Measurements from ENCODE around the gene OSBPL1A. TPM values are rescaled to one million over a fixed set of nuclear protein-coding genes. Genes with fewer than 3 reads are reported as not detected.

OSBPL1A gene
- total and polyA plus RNA-seq, 4 donors = 64.8 to 132 (median 77.3) TPM

DNA sequence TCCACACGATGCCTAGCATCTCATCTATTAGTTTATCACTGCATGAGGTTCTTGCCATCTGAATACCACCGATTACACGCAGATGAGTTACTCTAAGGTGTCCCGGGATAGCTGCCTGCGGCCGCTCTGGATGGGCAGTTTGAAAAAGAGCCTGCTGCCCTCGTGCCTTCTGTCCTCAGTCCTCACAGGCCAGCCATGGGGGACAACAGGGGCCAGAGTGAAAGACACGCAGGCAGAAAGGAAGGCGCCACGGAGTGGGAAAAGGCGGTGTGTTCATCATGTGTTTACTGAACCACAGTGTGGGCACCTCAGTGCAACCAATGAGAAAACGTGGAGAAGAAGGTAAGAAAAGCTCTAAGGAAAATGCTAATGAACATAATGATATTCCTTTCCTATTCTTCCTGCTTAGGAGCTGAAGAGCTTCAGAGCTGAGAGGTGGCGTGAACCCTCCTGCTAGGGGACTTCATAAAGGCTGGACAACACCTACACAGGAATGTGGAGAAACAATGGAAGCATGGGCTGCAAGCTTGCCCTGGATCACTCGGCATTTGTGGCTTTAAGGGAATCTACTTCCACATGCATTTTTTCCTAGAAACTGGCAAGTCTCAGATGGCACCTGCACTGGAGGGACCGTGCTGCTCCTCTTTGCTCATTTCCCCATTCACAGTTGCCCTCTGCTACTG is 207.8 kb downstream of the OSBPL1A start:
- Histone ChIP-seq H3K4me3 (ENCODE audit: low read depth, low read length) (no peak overlapping the region), H3K4me1 (ENCODE audit: control insufficient read depth, insufficient read depth, low read length) (peaks cover 8% of the 10 kb centered on the region), H3K27ac (ENCODE audit: low read depth, low read length) (no peak overlapping the region), H3K9me3 (ENCODE audit: control insufficient read depth, insufficient read depth, low read length) (no peaks in the 10 kb centered on the region), H3K36me3 (ENCODE audit: control insufficient read depth, insufficient read depth, low read length) (peaks cover 7% of the 10 kb centered on the region), H3K27me3 (ENCODE audit: control insufficient read depth, insufficient read depth, low read length) (no peaks in the 10 kb centered on the region)
- 82% methylated on average over 12 of the region's 15 CpGs for WGBS (ENCODE audit: insufficient coverage)
- no peak for DNase-seq (ENCODE audit: low read depth in 4 of 6, low spot score in 6 of 6)

DNA sequence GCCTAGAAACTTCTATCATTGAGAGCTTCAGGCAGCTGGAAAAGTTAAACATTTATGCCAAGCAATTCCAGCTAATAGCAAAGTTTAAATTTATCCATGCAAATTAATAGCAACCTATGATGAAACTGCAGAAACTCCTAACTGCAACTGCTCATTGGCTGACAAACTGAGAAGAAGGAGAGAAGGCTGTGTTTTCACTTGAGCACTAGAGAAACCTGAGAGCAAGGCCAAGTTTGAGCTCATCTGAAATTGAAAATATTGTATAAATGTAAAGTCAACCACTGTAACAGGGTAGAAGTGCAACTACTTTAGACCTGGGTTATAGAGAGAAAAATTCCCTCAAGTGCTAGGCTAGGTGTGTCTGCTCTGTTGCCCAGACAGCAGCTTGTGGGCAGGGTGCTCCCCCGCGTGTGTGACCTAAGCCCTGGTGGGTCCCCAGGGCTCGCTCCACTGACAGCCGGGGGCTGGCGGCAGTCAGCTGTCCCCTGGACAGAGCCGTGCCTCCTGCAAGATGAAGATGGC is 208.6 kb downstream of the OSBPL1A start:
- Histone ChIP-seq H3K27me3 (ENCODE audit: control insufficient read depth, insufficient read depth, low read length) (no peaks in the 10 kb centered on the region), H3K36me3 (ENCODE audit: control insufficient read depth, insufficient read depth, low read length) (peaks cover 7% of the 10 kb centered on the region), H3K4me1 (ENCODE audit: control insufficient read depth, insufficient read depth, low read length) (peaks cover 8% of the 10 kb centered on the region), H3K27ac (ENCODE audit: low read depth, low read length) (no peak overlapping the region), H3K9me3 (ENCODE audit: control insufficient read depth, insufficient read depth, low read length) (no peaks in the 10 kb centered on the region), H3K4me3 (ENCODE audit: low read depth, low read length) (no peak overlapping the region)
- DNase-seq (ENCODE audit: low read depth in 4 of 6, low spot score in 6 of 6) = peak in 1 of 6 donors; percentile 18
- WGBS (ENCODE audit: insufficient coverage) = 74% methylated on average over 6 of the region's 6 CpGs

DNA sequence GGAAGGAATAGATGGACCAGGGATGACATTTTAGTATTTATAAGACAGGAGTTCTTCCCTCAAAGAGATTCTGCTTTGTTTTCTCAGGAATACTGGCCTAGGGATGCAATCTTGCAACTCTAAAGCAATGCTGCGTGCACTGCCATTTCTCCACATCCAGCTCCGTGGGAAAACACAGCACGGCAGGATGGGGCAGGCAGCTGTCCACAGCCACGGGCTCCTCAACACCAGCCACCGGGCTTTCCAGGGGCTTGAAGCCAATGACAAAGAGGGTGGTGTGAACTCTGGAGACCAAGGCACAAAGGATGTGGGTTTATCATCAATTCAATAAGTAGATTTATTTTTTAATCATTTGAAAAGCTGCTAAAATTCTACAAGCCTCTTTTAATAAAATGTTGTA is 209.5 kb downstream of the OSBPL1A start:
- no peaks in the 10 kb centered on the region for H3K9me3 ChIP-seq (ENCODE audit: control insufficient read depth, insufficient read depth, low read length)
- peaks cover 8% of the 10 kb centered on the region for H3K4me1 ChIP-seq (ENCODE audit: control insufficient read depth, insufficient read depth, low read length)
- no peak for DNase-seq (ENCODE audit: low read depth in 4 of 6, low spot score in 6 of 6)
- no peak overlapping the region for H3K27ac ChIP-seq (ENCODE audit: low read depth, low read length)
- H3K36me3 ChIP-seq (ENCODE audit: control insufficient read depth, insufficient read depth, low read length) = peaks cover 7% of the 10 kb centered on the region
- H3K4me3 ChIP-seq (ENCODE audit: low read depth, low read length) = no peak overlapping the region
- no peaks in the 10 kb centered on the region for H3K27me3 ChIP-seq (ENCODE audit: control insufficient read depth, insufficient read depth, low read length)
- WGBS (ENCODE audit: insufficient coverage) = 58% methylated on average over 2 of the region's 5 CpGs

DNA sequence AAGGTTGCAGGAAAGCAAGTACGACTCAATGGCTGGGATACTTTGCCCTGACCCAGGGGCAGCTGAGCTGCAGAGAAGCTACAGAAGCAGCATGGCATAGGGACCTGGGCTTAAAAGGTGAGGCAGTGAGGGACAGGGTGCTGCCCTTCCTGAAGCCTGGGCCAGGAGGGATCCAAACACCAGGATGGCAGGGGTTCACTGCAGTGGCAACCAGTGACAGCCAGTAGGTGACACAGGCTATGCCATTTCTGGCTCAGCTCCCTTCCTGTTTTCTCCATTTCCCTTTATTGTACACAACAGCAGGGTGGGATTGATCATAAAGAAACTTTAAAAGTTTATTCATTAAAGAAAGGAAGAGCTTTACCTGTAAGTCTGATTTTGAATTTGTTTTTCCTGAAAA is 209.9 kb downstream of the OSBPL1A start:
- Histone ChIP-seq H3K36me3 (ENCODE audit: control insufficient read depth, insufficient read depth, low read length) (peaks cover 7% of the 10 kb centered on the region), H3K4me1 (ENCODE audit: control insufficient read depth, insufficient read depth, low read length) (peaks cover 8% of the 10 kb centered on the region), H3K4me3 (ENCODE audit: low read depth, low read length) (no peak overlapping the region), H3K27ac (ENCODE audit: low read depth, low read length) (no peak overlapping the region), H3K27me3 (ENCODE audit: control insufficient read depth, insufficient read depth, low read length) (no peaks in the 10 kb centered on the region), H3K9me3 (ENCODE audit: control insufficient read depth, insufficient read depth, low read length) (no peaks in the 10 kb centered on the region)
- 100% methylated on average over 1 of the region's 1 CpG for WGBS (ENCODE audit: insufficient coverage)
- no peak for DNase-seq (ENCODE audit: low read depth in 4 of 6, low spot score in 6 of 6)

DNA sequence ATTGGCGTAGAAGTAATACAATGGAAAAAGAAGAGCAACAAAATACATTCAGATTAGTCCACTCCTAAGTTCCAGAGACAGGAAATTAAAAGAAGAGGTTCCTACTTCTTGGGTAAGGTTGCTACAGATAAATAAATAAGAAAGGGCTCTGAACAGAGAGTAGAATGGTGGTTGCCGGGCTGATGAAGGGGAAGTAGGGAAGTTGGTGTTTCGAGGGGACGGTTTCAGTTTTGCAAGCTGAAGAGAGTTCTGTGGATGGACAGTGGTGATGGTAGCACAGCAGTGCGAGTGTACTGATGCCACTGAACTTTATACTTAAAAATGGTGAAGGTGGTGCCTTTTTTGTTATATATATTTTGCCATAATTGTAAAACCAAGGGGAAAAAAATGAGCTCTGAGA is 210.6 kb downstream of the OSBPL1A start:
- Histone ChIP-seq H3K4me3 (ENCODE audit: low read depth, low read length) (no peak overlapping the region), H3K9me3 (ENCODE audit: control insufficient read depth, insufficient read depth, low read length) (no peaks in the 10 kb centered on the region), H3K36me3 (ENCODE audit: control insufficient read depth, insufficient read depth, low read length) (peaks cover 7% of the 10 kb centered on the region), H3K27me3 (ENCODE audit: control insufficient read depth, insufficient read depth, low read length) (no peaks in the 10 kb centered on the region), H3K27ac (ENCODE audit: low read depth, low read length) (no peak overlapping the region), H3K4me1 (ENCODE audit: control insufficient read depth, insufficient read depth, low read length) (peaks cover 8% of the 10 kb centered on the region)
- no peak for DNase-seq (ENCODE audit: low read depth in 4 of 6, low spot score in 6 of 6)
- 100% methylated on average over 1 of the region's 5 CpGs for WGBS (ENCODE audit: insufficient coverage)

DNA sequence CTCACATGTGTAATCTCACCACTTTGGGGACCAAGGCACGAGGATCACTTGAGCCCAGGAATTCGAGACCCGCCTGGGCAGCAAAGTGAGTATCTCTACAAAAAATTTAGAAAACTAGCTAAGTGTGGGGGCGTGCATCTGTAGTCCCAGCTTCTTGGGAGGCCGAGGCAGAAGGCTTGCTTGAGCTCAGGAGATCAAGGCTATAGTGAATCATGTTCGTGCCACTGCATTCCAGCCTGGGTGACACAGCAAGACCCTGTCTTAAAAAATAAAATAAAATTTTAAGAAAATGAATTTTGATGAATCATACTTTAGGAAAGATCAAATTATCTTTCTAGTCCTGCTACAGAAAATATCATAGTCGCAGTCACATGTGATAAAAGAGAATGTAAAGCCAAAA is 211.8 kb downstream of the OSBPL1A start:
- Histone ChIP-seq H3K27ac (ENCODE audit: low read depth, low read length) (no peak overlapping the region), H3K36me3 (ENCODE audit: control insufficient read depth, insufficient read depth, low read length) (peaks cover 7% of the 10 kb centered on the region), H3K4me3 (ENCODE audit: low read depth, low read length) (no peak overlapping the region), H3K27me3 (ENCODE audit: control insufficient read depth, insufficient read depth, low read length) (no peaks in the 10 kb centered on the region), H3K9me3 (ENCODE audit: control insufficient read depth, insufficient read depth, low read length) (no peaks in the 10 kb centered on the region), H3K4me1 (ENCODE audit: control insufficient read depth, insufficient read depth, low read length) (peaks cover 8% of the 10 kb centered on the region)
- WGBS (ENCODE audit: insufficient coverage) = 100% methylated on average over 6 of the region's 7 CpGs
- no peak for DNase-seq (ENCODE audit: low read depth in 4 of 6, low spot score in 6 of 6)

DNA sequence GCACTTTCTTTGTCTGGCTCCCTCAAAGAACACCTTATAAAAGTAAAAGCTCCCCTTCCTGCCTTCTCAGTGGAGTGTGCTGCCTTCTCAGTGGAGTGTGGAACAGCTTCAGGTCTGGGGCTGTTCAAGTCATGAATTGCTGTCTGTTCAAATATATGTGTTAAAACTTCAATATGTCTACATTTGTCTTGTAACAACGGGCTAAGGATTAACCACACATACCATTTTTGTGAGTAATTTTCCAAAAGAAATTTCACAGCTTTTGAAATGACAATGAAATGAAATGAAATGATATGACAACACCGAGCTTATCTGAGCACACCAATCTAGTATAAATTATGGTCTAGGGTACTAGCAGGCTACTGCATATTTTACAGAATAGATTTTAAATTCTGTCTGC is 215.8 kb downstream of the OSBPL1A start:
- Histone ChIP-seq H3K4me1 (ENCODE audit: control insufficient read depth, insufficient read depth, low read length) (no peaks in the 10 kb centered on the region), H3K27me3 (ENCODE audit: control insufficient read depth, insufficient read depth, low read length) (no peaks in the 10 kb centered on the region), H3K27ac (ENCODE audit: low read depth, low read length) (no peak overlapping the region), H3K9me3 (ENCODE audit: control insufficient read depth, insufficient read depth, low read length) (no peaks in the 10 kb centered on the region), H3K36me3 (ENCODE audit: control insufficient read depth, insufficient read depth, low read length) (peaks cover 9% of the 10 kb centered on the region), H3K4me3 (ENCODE audit: low read depth, low read length) (no peak overlapping the region)
- DNase-seq (ENCODE audit: low read depth in 4 of 6, low spot score in 6 of 6) = no peak
- WGBS (ENCODE audit: insufficient coverage) = no CpG with 5 or more reads among the region's 2 CpGs

DNA sequence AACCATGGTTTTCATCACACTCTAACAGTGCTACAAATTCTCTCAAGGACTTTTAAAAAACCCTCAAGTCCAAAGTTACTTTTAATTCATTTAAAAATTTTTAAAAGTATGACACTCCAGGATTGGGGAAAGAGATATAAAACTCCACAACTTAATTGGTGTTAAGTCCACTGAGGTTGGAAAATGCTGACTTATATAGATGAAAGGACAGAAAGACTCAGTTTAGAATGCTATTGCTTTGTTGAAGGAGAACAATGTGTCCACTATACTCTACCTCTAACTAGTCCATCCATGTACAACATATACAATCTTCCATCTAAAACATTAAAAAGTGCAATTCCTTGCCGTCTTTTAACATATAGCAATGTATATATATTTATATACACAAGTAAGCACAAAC is 217.6 kb downstream of the OSBPL1A start:
- H3K36me3 ChIP-seq (ENCODE audit: control insufficient read depth, insufficient read depth, low read length) = peaks cover 7% of the 10 kb centered on the region
- H3K4me3 ChIP-seq (ENCODE audit: low read depth, low read length) = no peak overlapping the region
- H3K27me3 ChIP-seq (ENCODE audit: control insufficient read depth, insufficient read depth, low read length) = no peaks in the 10 kb centered on the region
- no peak overlapping the region for H3K27ac ChIP-seq (ENCODE audit: low read depth, low read length)
- no peaks in the 10 kb centered on the region for H3K4me1 ChIP-seq (ENCODE audit: control insufficient read depth, insufficient read depth, low read length)
- DNase-seq (ENCODE audit: low read depth in 4 of 6, low spot score in 6 of 6) = no peak
- no CpG with 5 or more reads among the region's 1 CpG for WGBS (ENCODE audit: insufficient coverage)
- no peaks in the 10 kb centered on the region for H3K9me3 ChIP-seq (ENCODE audit: control insufficient read depth, insufficient read depth, low read length)

DNA sequence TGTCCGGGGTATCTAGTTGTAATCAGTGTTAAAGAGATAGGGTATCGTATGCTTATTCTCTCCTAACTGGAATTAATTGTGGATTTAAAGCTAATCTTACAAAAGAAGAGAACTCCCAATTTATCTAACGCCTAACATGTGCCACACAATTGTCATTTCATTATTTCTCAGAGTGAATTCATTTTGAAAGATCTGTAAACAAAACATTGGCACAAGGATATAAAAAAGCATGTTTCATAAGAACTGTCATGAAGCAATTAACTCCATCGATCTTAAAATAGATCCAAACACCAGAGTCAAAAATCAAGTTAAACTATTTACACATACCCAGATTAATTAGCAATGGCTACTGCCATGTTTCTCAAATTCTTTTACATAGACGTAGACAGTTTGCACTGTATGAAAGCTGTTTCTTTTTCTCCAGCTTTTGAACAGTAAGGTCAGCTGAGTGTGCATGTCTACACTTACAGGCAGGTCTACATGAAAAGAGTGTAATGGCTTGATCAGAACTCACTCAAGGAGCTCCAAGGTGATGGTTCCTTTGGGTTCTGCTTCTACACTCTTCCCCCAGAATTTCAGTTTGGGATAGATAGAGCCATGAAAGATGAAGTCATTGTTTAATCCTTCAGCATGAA is 220.0 kb downstream of the OSBPL1A start:
- no peak overlapping the region for H3K27ac ChIP-seq (ENCODE audit: low read depth, low read length)
- H3K36me3 ChIP-seq (ENCODE audit: control insufficient read depth, insufficient read depth, low read length) = peaks cover 7% of the 10 kb centered on the region
- H3K4me3 ChIP-seq (ENCODE audit: low read depth, low read length) = no peak overlapping the region
- no peaks in the 10 kb centered on the region for H3K27me3 ChIP-seq (ENCODE audit: control insufficient read depth, insufficient read depth, low read length)
- no peak for DNase-seq (ENCODE audit: low read depth in 4 of 6, low spot score in 6 of 6)
- H3K4me1 ChIP-seq (ENCODE audit: control insufficient read depth, insufficient read depth, low read length) = no peaks in the 10 kb centered on the region
- WGBS (ENCODE audit: insufficient coverage) = 93% methylated on average over 2 of the region's 5 CpGs
- H3K9me3 ChIP-seq (ENCODE audit: control insufficient read depth, insufficient read depth, low read length) = no peaks in the 10 kb centered on the region
